H1 (cell line): Measurements from ENCODE around the gene FICD. TPM values are rescaled to one million over a fixed set of nuclear protein-coding genes. Genes with fewer than 3 reads are reported as not detected.
A peak's percentile ranks its signal among the peaks of the same experiment; 100 is the strongest.

Experiments
- CTCF ChIA-PET: fragments of 300-600 bp; sonication (Branson Sonifier 250); formaldehyde crosslinking; loops from one replicate; lab custom pipeline; 2021; ENCODE audit not compliant: partially characterized antibody; lab: Charles Lee
- POLR2A ChIA-PET: fragments of 300-600 bp; sonication (Branson Sonifier 250); formaldehyde crosslinking; loops from one replicate; lab custom pipeline; 2021; ENCODE audit warnings: inconsistent platforms; ENCODE audit not compliant: partially characterized antibody; lab: Charles Lee
- DNase-seq, 2 experiments: peaks; one replicate each; pipeline versions ENCODE4 v3.0.0 to v3.0.0-alpha.2; 2010 to 2022; ENCODE audit warnings: low spot score in 2 of 2, low read depth in 1 of 2, mixed read lengths in 1 of 2
- FAIRE-seq: peaks from 2 replicates; lab custom pipeline; 2011; peaks lifted over from hg19 to GRCh38; lab: Jason Lieb, UNC
- H2AFZ ChIP-seq: 2 replicates; pipeline ENCODE4 v1.8.1; 2012; ENCODE audit warnings: low read length, inconsistent platforms
- H2AK5ac ChIP-seq: 2 replicates; pipeline ENCODE4 v1.6.1; 2013; ENCODE audit warnings: low read depth, low read length
- H2BK120ac ChIP-seq: replicated peaks from 2 replicates; pipeline ENCODE3; 2013; ENCODE audit warnings: low read depth, low read length, inconsistent platforms
- H2BK12ac ChIP-seq: 2 replicates; pipeline ENCODE4 v1.6.1; 2013; ENCODE audit warnings: low read depth, low read length
- H2BK15ac ChIP-seq: 2 replicates; pipeline ENCODE4 v1.6.1; 2013; ENCODE audit warnings: low read length
- H2BK20ac ChIP-seq: 2 replicates; pipeline ENCODE4 v1.6.1; 2013; ENCODE audit warnings: low read length
- H2BK5ac ChIP-seq: 2 replicates; pipeline ENCODE4 v1.6.1; 2013; ENCODE audit warnings: low read depth, low read length
- H3K14ac ChIP-seq: 2 replicates; pipeline ENCODE4 v1.6.1; 2013; ENCODE audit warnings: inconsistent platforms; ENCODE audit not compliant: insufficient read length
- H3K18ac ChIP-seq: 2 replicates; pipeline ENCODE4 v1.6.1; 2013; ENCODE audit warnings: low read length; ENCODE audit errors: extremely low read depth
- H3K23ac ChIP-seq: 2 replicates; pipeline ENCODE4 v1.6.1; 2013; ENCODE audit warnings: inconsistent platforms; ENCODE audit not compliant: insufficient read length
- H3K23me2 ChIP-seq: 2 replicates; pipeline ENCODE4 v1.6.1; 2013; ENCODE audit warnings: low read depth, low read length
- H3K27ac ChIP-seq: 2 replicates; pipeline ENCODE4 v1.6.1; 2011; ENCODE audit warnings: low read depth, low read length, inconsistent platforms
- H3K27me3 ChIP-seq, 4 experiments: replicated peaks in 1 of 4; 1 replicate in 1 of 4; 2 replicates in 3 of 4; pipeline versions ENCODE4 v1.6.1 to v1.8.1; 2011 to 2013; ENCODE audit warnings: low read length in 3 of 4, mild to moderate bottlenecking in 3 of 4, inconsistent platforms in 2 of 4, mixed read lengths in 2 of 4, moderate library complexity in 1 of 4; ENCODE audit not compliant: control insufficient read depth in 3 of 4, insufficient read depth in 3 of 4; ENCODE audit errors: extremely low read depth in 1 of 4
- H3K36me3 ChIP-seq, 4 experiments: 2 replicates each; pipeline versions ENCODE4 v1.6.1 to v1.8.1; 2011 to 2013; ENCODE audit warnings: mild to moderate bottlenecking in 4 of 4, low read length in 3 of 4, moderate library complexity in 2 of 4, control low read depth in 1 of 4, inconsistent platforms in 1 of 4; ENCODE audit not compliant: insufficient read depth in 4 of 4, control insufficient read depth in 2 of 4
- H3K4ac ChIP-seq: replicated peaks from 2 replicates; pipeline ENCODE3; 2013; ENCODE audit warnings: low read length, low read depth, mixed read lengths, inconsistent platforms; ENCODE audit not compliant: insufficient read length
- H3K4me1 ChIP-seq, 4 experiments: replicated peaks in 1 of 4; 1 replicate in 1 of 4; 2 replicates in 3 of 4; pipeline versions ENCODE4 v1.6.1 to v1.8.1; 2011 to 2013; ENCODE audit warnings: low read length in 3 of 4, inconsistent platforms in 2 of 4, mixed read lengths in 1 of 4; ENCODE audit not compliant: insufficient read depth in 4 of 4, control insufficient read depth in 3 of 4
- H3K4me2 ChIP-seq, 2 experiments: 2 replicates each; pipeline versions ENCODE4 v1.6.1 to v1.8.1; 2011 to 2013; ENCODE audit warnings: low read depth in 2 of 2, low read length in 2 of 2, control low read depth in 1 of 2, inconsistent platforms in 1 of 2, mild to moderate bottlenecking in 1 of 2; ENCODE audit not compliant: insufficient read depth in 1 of 2
- H3K4me3 ChIP-seq, 4 experiments: fragments of 200-600, 300-600 bp in 1 of 4; sonication (generic), shearing (Covaris generic), sonication (Bioruptor Twin) in 1 of 4; 2 replicates each; pipeline versions ENCODE4 v1.5.1 to v1.8.1; 2011 to 2016; ENCODE audit warnings: low read length in 4 of 4, low read depth in 3 of 4, control low read depth in 2 of 4, inconsistent platforms in 2 of 4, mild to moderate bottlenecking in 2 of 4, mixed read lengths in 1 of 4, moderate library complexity in 1 of 4; ENCODE audit not compliant: insufficient read depth in 2 of 4; ENCODE audit errors: extremely low read depth in 1 of 4
- H3K56ac ChIP-seq: replicated peaks from 2 replicates; pipeline ENCODE3; 2013; ENCODE audit warnings: low read depth, mild to moderate bottlenecking, mixed read lengths, low read length, inconsistent platforms; ENCODE audit not compliant: insufficient read length
- H3K79me1 ChIP-seq: 2 replicates; pipeline ENCODE4 v1.6.1; 2013; ENCODE audit warnings: low read depth, low read length, control low read depth
- H3K79me2 ChIP-seq, 2 experiments: 2 replicates each; pipeline versions ENCODE4 v1.6.1 to v1.8.1; 2012 to 2013; ENCODE audit warnings: low read length in 2 of 2, mild to moderate bottlenecking in 2 of 2, inconsistent platforms in 1 of 2; ENCODE audit not compliant: insufficient read depth in 2 of 2, control insufficient read depth in 1 of 2
- H3K9ac ChIP-seq, 4 experiments: replicated peaks in 1 of 4; 1 replicate in 1 of 4; 2 replicates in 3 of 4; pipeline versions ENCODE4 v1.6.1 to v1.8.1; 2011 to 2013; ENCODE audit warnings: low read depth in 3 of 4, low read length in 3 of 4, control low read depth in 2 of 4, mild to moderate bottlenecking in 2 of 4, moderate library complexity in 2 of 4, inconsistent platforms in 1 of 4; ENCODE audit errors: extremely low read depth in 1 of 4
- H3K9me3 ChIP-seq, 2 experiments: 2 replicates each; pipeline versions ENCODE4 v1.6.1 to v1.8.1; 2012 to 2013; ENCODE audit warnings: mild to moderate bottlenecking in 2 of 2, moderate library complexity in 2 of 2, control low read depth in 1 of 2, inconsistent platforms in 1 of 2, low read depth in 1 of 2, low read length in 1 of 2, mixed read lengths in 1 of 2; ENCODE audit not compliant: insufficient read depth in 2 of 2
- H4K20me1 ChIP-seq, 2 experiments: replicated peaks in 1 of 2; 2 replicates each; pipeline versions ENCODE3 to v1.8.1; 2011 to 2013; ENCODE audit warnings: inconsistent platforms in 2 of 2, low read length in 2 of 2, mild to moderate bottlenecking in 1 of 2; ENCODE audit not compliant: insufficient read depth in 2 of 2, control insufficient read depth in 1 of 2
- H4K5ac ChIP-seq: 2 replicates; pipeline ENCODE4 v1.6.1; 2013; ENCODE audit warnings: low read length, low read depth, mixed read lengths, inconsistent platforms; ENCODE audit not compliant: insufficient read length
- H4K8ac ChIP-seq: 2 replicates; pipeline ENCODE4 v1.8.0; 2013; ENCODE audit warnings: mild to moderate bottlenecking, moderate library complexity, low read length, inconsistent platforms; ENCODE audit not compliant: insufficient read depth; ENCODE audit errors: extremely low read depth
- H4K91ac ChIP-seq: replicated peaks from 2 replicates; pipeline ENCODE3; 2013; ENCODE audit warnings: low read length, mixed read lengths, inconsistent platforms; ENCODE audit not compliant: insufficient read length
- NANOG ChIP-seq: IDR thresholded peaks from 2 replicates; pipeline ENCODE4 v1.6.1; 2011; ENCODE audit warnings: low read length, low read depth, mild to moderate bottlenecking, inconsistent platforms; ENCODE audit not compliant: insufficient read depth, poor library complexity, severe bottlenecking
- RBBP5 ChIP-seq: IDR thresholded peaks from 2 replicates; pipeline ENCODE4 v1.7.1; 2012; ENCODE audit warnings: low read depth, mild to moderate bottlenecking, inconsistent platforms, low read length, moderate library complexity, borderline replicate concordance
- RFX5 ChIP-seq: IDR thresholded peaks from 2 replicates; pipeline ENCODE4 v1.6.1; 2011; ENCODE audit warnings: low read depth, low read length, improper control_type of control experiment, borderline replicate concordance
- SP1 ChIP-seq: IDR thresholded peaks from 2 replicates; pipeline ENCODE4 v1.6.1; 2011; ENCODE audit warnings: low read depth, low read length
- TCF12 ChIP-seq: IDR thresholded peaks from 2 replicates; pipeline ENCODE4 v1.6.1; 2011; ENCODE audit warnings: low read depth, mild to moderate bottlenecking, low read length
- WGBS, 2 experiments: shearing (Covaris generic) in 1 of 2; methylation state at CpG; one replicate each; pipeline versions ENCODE4 v1.1.6 to v1.1.7; 2013 to 2015; ENCODE audit warnings: low lambda C conversion rate in 2 of 2, mixed read lengths in 2 of 2, inconsistent platforms in 1 of 2, low coverage in 1 of 2, missing lambda C conversion rate in 1 of 2; ENCODE audit not compliant: insufficient replicate concordance in 2 of 2, insufficient coverage in 1 of 2, insufficient read length in 1 of 2; ENCODE audit errors: extremely low coverage in 1 of 2, missing lambda C conversion rate in 1 of 2; 5-methylcytosine and 5-hydroxymethylcytosine counted together
- polyA plus RNA-seq, 7 experiments: library from polyadenylated mRNA; depleted of rRNA in 3 of 7; stranded (reverse) in 5 of 7; unstranded in 2 of 7; fragments of >200 nt in 5 of 7; fragments of 200-250 nt in 2 of 7; gene quantifications; 1 replicate in 5 of 7; 2 replicates in 1 of 7; 4 replicates in 1 of 7; pipeline versions ENCODE4 v1.2.1 to v1.2.3, GENCODE V29; 2011 to 2013; ENCODE audit warnings: missing spikeins in 2 of 7, mixed read lengths in 2 of 7
- total RNA-seq: library from RNA; stranded (reverse); fragmentation: NEBNext Ultra II Directional; extraction: Animal tissue kit (Norgen Biotek cat#: 25700); gene quantifications from 2 replicates; pipeline ENCODE4 v1.2.1, GENCODE V29; 2021
- TF ChIP-seq, protein P1 (sequence below): IDR thresholded peaks from 2 replicates; pipeline ENCODE4 v1.6.1; 2012; ENCODE audit warnings: inconsistent platforms
- TF ChIP-seq, protein P2 (sequence below): IDR thresholded peaks from 2 replicates; pipeline ENCODE4 v1.6.1; 2011; ENCODE audit warnings: low read depth, mild to moderate bottlenecking, low read length; ENCODE audit not compliant: insufficient read depth

Gene FICD
- total and polyA plus RNA-seq, 2 of the 8 experiments (the other 6 are each of a cell fraction or from before 2014, with no cell fraction given): 2.2 to 6.0 TPM

GRCh38 chr12:108484845-108485244 lies 30.2 kb upstream of the FICD start:
- Histone ChIP-seq H3K18ac (no peak overlapping the region), H3K4me2 (no peak overlapping the region), H4K5ac (no peak overlapping the region), H4K91ac (no peak overlapping the region), H2BK5ac (no peak overlapping the region), H2AK5ac (no peak overlapping the region), H2BK20ac (no peak overlapping the region), H3K4me3 (no peak overlapping the region), H3K9me3 (0 out of 4 replicates have a peak, but pooled peaks cover 0 to 8% of the 10 kb centered on the region in 2 experiments), H4K20me1 (no peaks in the 10 kb centered on the region), H2AFZ (no peak overlapping the region), H2BK15ac (no peak overlapping the region), H3K27ac (no peak overlapping the region), H2BK120ac (no peak overlapping the region), H3K27me3 (no peaks in the 10 kb centered on the region), H3K4me1 (peaks cover 0 to 5% (median 3%) of the 10 kb centered on the region in 4 experiments; a peak in 3 of 7 replicates), H3K23ac (no peak overlapping the region), H3K36me3 (no peaks in the 10 kb centered on the region), H3K9ac (no peak overlapping the region), H4K8ac (no peak overlapping the region), H3K23me2 (0 out of 2 replicates have a peak, but pooled peaks cover 2% of the 10 kb centered on the region), H3K14ac (no peak overlapping the region), H3K56ac (peak overlapping the region; percentile 73), H2BK12ac (no peak overlapping the region), H3K4ac (no peak overlapping the region), H3K79me1 (no peaks in the 10 kb centered on the region)
- DNase-seq: no peak
- ChIA-PET CTCF (interaction anchor here (0.8 to 3.3 kb wide), 5 partner anchors 10 to 494 kb away, joined by 3 to 34 read pairs (median 3); no protein-coding TSS in a partner anchor), POLR2A (interaction anchor here (1.4 kb wide), 1 partner anchor 77 kb away, joined by 3 read pairs; the partner anchor contains the start of gene ISCU)
- 92% methylated on average over 2 of the region's 2 CpGs; no CpG with 5 or more reads in 1 of the 2 experiments for WGBS, 2 experiments
- TF ChIP-seq, protein P1, sequence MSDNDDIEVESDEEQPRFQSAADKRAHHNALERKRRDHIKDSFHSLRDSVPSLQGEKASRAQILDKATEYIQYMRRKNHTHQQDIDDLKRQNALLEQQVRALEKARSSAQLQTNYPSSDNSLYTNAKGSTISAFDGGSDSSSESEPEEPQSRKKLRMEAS: no peak
- no peak for TF ChIP-seq SP1
- no peak for TF ChIP-seq NANOG
- TF ChIP-seq TCF12: no peak
- TF ChIP-seq RBBP5: no peak
- TF ChIP-seq, protein P2, sequence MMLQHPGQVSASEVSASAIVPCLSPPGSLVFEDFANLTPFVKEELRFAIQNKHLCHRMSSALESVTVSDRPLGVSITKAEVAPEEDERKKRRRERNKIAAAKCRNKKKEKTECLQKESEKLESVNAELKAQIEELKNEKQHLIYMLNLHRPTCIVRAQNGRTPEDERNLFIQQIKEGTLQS: no peak
- no peak for TF ChIP-seq RFX5
- TF ChIP-seq, all 59 proteins: peak for 0
- H3K79me2 ChIP-seq: no peaks in the 10 kb centered on the region
- FAIRE-seq: no peak
